Measurements from ENCODE around the gene YPEL3. TPM values are rescaled to one million over a fixed set of nuclear protein-coding genes. Genes with fewer than 3 reads are reported as not detected.

YPEL3 gene
- total RNA-seq, 1 experiment from 2014 or later = 7.5 TPM

GRCh38 chr16:30090610-30091331 is 5.2 kb downstream of the YPEL3 start:
- no peak for DNase-seq (ENCODE audit: low spot score)

DNA sequence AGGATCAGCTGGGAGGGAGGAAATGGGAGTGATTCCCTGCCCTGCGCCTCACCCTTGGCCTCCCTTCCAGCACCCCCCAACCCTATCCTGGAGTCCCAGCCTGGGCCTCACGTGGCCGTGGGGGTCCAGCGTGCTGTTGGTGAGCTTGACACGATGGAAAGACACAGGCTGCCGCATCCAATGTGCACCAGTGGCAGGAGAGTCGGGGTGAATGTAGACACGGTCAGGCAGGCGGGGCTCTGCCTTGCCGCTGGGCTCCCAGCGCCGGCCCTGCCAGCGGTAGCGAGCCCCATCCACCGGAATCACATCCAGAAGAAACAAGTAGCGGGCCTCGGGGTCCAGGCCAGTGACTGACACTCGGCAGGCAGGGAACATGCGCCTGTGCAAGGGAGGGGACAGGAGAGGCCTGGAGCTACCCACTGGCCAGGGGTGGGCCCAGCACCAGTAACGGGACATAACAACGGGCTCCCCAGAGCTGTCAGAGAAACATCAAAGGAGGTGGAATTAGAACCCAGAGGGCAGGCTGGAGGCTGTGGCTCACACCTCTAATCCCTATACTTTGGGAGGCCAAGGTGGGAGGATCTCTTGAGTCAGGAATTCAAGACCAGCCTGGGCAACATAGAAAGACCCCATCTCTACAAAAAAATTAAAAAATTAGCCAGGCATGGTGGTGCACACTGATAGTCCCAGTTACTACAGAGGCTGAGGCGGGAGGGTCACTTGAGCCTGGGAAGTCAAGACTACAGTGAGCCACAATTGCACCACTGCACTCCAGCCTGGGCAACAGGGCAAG is 7.0 kb downstream of the YPEL3 start:
- no peak for DNase-seq (ENCODE audit: low spot score)

- DNase-seq (ENCODE audit: low spot score) = no peak
These were observed 7.7 kb downstream of the YPEL3 start for GRCh38 chr16:30088237-30088831.

DNA sequence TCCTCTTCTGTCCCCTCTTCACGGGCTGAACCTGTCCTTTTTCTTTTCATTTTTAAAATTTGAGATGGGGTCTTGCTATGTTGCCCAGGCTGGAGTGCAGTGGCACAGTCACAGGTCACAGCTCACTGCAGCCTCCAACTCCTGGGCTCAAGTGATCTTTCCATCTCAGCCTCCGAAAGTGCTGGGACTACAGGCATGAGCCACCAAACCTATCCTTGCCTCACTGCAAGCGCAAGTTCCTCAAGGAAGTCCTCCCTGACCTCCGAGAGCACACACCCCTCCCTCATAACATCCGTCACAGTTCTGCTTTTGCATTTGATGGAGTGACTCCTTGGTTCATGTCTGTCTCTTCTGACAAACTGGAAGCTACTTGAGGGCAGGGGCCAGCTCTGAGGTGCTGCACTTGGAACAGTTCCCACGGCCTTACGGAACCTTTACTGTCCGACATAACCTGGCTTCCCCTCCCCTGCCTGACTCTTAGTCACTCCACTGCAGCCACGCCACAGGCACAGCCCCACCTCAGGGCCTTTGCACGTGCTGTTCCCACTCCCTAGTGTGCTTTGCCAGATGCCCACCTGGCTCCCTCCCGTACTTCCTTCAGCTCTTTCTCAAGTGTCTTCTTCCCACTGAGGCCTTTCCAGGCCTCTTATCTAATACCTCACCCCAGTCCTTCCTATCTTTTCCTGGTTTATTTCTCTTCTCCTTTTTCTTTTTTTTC is 8.7 kb downstream of the YPEL3 start:
- no peak for DNase-seq (ENCODE audit: low spot score)

DNA sequence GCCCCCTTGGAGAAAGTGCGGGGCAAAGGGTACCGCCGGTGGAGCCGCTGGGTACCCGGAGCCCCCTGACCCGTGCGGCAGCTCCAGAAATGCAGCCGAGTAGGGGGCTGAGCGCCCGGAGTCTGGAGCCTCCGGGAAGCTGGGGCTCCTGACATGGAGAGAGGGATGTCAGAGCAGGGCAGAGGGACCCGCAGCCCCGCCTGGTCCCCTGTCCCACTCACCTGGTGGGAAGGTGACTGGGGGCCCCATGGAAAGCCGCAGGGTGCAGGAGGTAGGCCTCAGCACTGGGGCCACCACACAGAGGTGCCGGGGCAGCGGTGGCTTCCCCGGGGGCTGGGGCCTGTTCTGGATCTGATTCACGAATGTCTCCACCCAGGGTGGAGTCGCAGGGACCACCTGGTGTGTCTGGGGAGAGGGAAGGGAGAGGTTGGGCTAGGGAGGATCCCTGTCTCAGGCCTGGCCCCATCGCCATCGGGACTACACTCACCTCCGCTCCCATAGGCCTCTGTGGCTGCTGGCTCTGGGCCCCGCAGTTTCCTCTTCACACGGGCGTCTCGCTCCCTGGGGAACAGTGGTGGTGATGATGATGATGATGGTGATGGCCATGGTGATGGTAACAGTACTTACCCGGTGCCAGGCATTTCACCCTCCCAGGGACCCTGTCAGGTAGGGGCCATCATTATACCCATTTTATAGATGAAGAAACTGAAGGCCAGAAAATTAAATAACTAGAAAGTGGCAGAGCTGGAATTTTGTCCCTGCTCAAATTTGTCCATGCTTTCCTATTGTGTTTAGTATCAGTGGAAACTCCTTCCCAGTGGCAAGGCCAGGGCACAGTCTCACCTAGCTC is 9.5 kb downstream of the YPEL3 start:
- DNase-seq (ENCODE audit: low spot score) = no peak

GRCh38 chr16:30085820-30086219 is 10.2 kb downstream of the YPEL3 start:
- DNase-seq (ENCODE audit: low spot score) = no peak

GRCh38 chr16:30085247-30085646 is 10.8 kb downstream of the YPEL3 start:
- DNase-seq (ENCODE audit: low spot score) = no peak

- no peak for DNase-seq (ENCODE audit: low spot score)
These were observed 11.2 kb downstream of the YPEL3 start for GRCh38 chr16:30084816-30085159.

DNA sequence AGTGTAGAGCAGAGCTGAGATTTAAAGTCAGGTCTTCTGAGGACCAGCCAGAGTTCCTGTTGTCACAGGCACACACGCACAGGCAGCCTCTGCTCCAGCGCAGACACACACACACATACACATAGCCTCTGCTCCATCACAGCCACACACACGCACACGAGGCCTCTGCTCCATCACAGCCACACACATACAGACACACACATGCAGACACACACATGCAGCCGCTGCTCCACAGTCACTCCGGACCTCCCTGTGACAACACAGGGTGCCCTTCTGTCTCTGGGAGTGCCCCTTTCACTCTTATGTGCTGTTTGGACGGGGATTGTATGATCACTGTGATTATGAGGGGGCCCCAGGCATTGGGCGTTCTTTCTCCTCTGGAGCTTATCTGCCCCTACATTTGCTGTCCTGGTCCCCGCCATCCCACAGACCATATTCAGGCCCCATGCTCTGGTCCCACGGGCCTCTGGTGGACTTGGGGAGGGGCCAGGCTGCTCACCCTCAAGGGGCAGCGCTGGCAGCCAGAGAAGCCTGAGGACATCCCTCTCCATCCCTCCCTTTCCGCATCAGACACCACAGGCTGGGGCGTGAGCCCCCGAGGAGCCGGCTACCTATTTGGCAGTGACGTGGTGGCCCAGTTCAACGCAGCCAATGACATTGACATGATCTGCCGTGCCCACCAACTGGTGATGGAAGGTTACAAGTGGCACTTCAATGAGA is 11.8 kb downstream of the YPEL3 start:
- DNase-seq (ENCODE audit: low spot score) = no peak

GRCh38 chr16:30083216-30084055 is 12.6 kb downstream of the YPEL3 start:
- DNase-seq (ENCODE audit: low spot score) = no peak

GRCh38 chr16:30082545-30083090 is 13.4 kb downstream of the YPEL3 start:
- no peak for DNase-seq (ENCODE audit: low spot score)

- DNase-seq (ENCODE audit: low spot score) = no peak
These were observed 16.5 kb downstream of the YPEL3 start for GRCh38 chr16:30079480-30079879.

DNA sequence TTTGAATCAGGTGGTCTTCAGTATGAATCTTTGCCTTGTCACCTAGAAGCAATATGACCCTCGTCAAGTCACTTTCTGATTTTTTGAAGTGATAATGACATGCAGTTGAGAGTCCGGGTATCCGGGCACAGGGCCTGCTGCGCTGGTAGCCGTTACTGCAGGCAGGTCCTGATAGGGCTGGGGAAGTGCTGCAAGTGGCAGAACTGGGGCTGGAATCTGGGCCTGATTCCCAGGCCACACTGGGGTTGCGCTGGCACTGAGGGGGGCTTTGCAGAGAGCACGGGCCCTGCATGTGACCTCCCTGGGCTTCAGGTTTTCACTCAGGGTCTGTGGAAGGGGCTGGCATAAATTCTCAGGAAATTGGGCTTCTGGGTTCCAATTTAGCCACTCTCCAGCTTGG is 17.3 kb downstream of the YPEL3 start:
- DNase-seq (ENCODE audit: low spot score) = no peak

DNA sequence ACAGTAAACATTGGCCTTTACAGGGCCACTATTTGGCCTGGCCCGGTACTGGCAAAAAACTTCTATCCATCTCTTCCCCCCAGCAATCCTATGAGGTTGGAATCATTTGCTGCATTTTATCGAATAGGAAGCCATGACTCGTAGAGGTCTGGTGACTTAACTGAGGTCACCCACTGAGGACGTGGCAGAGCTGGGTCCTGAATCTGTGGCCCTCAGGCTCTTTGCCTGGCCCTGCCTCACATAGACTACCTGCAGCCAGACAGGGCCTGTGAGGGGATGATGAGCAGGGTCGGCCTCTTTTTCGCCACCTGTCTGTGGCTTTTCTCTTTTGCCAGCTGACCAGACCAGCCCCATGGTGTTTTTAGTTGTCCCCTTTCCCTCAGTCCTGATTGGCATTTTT is 18.4 kb downstream of the YPEL3 start:
- no peak for DNase-seq (ENCODE audit: low spot score)

DNA sequence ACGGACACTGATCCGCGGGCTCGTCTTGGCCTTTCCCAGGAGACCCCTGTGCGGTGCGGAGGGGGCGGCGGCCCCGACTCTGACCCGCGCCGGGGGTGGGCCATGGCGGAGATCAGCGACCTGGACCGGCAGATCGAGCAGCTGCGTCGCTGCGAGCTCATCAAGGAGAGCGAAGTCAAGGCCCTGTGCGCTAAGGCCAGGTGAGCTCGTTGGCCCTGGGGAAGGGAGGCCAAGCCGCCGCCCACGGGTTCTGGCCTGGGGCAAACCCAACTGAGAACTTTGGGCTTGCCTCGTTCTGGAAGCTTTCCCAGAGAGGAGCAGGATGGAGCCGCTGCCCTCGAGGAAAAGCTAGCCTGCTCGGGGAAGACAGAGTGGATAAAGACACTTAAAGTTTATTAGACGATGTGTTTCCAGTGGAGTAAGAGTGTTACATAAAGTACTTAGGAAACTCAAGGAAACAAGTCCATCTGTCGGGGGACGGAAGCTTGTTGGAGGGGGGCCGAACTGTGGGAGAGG is 19.7 kb downstream of the YPEL3 start:
- no peak for DNase-seq (ENCODE audit: low spot score)

GRCh38 chr16:30075503-30076275 is 20.3 kb downstream of the YPEL3 start, which contains the start of gene PPP4C:
TSS of gene PPP4C (plus strand) at chr16:30075994. CDS start at chr16:30076378, 384 bp downstream.
- DNase-seq (ENCODE audit: low spot score) = peak; percentile 88

DNA sequence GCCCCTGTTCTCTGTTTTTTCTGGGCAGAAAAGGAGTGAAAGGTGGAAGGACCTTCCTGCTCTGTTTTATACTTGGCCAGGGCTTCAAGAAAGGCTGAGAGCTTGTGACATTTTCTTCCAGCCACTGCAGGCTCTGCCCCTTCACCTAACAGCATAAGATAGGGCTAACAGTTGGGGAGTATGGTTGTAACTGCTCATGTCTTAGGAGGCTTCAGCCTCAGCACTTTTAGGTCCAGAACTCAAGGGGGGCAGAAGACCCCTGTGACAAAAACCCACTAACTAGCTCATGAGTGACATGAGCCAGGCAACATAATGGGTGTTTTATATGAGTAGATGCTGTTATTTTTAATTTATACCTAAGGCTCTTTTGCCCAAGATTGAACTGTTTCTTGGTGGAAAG is 25.5 kb downstream of the YPEL3 start:
- no peak for DNase-seq (ENCODE audit: low spot score)
